Sigmoid colon (tissue), 4 donors: ENCODE data around the gene MICOS13.

Experiments
- EP300 ChIP-seq, 4 donors: sonication (generic); formaldehyde crosslinking; IDR thresholded peaks; one replicate each; pipeline ENCODE4 v1.6.1; 2017; ENCODE audit warnings: antibody characterized with exemption in 4 of 4
- POLR2A ChIP-seq, 2 donors: fragments of 450-650 bp; IDR thresholded peaks; one replicate each; pipeline ENCODE4 v1.6.1; 2016; ENCODE audit warnings: antibody characterized with exemption in 2 of 2, mild to moderate bottlenecking in 2 of 2, moderate library complexity in 2 of 2
- POLR2AphosphoS5 ChIP-seq, 4 donors: sonication (generic); formaldehyde crosslinking; IDR thresholded peaks; one replicate each; pipeline ENCODE4 v1.6.1; 2017; ENCODE audit warnings: antibody characterized with exemption in 4 of 4
- TF ChIP-seq, protein P1 (sequence below), 4 experiments: fragments of 450-650 bp in 3 of 4; fragments of 200-600 bp in 1 of 4; IDR thresholded peaks; one replicate each; pipeline ENCODE4 v1.5.1; 2016 to 2019; ENCODE audit warnings: antibody characterized with exemption in 4 of 4, mild to moderate bottlenecking in 3 of 4, moderate library complexity in 2 of 4

DNA sequence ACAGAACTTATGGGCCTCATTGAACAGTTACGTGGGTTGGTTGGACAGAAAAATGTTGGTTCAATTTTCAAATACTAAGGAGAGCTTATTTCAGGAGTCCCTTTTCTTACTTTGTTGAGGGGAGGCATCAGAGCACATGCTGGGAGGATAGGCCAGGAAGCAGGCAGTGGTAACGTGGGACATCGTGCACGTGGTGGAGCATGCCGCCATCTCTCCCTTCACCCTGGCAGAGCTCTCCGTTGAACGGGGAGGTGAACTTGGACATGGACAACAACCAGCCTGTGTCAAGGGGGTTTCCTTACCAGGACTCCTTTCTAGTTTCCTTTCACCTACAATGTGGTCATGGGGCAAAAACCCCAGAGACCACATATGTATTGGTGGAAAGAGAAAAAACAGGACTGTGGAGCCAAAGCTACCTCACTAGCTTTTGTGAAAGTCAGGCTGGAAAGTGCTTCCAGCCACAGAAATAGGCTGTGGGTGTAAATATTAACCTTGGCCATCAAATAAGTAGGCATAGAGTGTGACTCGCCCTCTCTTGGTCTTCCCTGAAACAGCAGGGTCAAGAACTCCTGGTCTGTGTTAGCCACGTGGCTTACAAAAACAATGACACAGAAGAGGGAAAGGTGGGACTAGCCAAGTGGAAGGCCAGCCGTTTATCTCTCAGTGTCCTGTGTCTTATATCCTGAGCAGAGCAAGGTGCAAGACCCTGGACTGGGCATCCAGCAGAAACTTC is 14.4 kb downstream of the MICOS13 start:
- TF ChIP-seq, protein P1, sequence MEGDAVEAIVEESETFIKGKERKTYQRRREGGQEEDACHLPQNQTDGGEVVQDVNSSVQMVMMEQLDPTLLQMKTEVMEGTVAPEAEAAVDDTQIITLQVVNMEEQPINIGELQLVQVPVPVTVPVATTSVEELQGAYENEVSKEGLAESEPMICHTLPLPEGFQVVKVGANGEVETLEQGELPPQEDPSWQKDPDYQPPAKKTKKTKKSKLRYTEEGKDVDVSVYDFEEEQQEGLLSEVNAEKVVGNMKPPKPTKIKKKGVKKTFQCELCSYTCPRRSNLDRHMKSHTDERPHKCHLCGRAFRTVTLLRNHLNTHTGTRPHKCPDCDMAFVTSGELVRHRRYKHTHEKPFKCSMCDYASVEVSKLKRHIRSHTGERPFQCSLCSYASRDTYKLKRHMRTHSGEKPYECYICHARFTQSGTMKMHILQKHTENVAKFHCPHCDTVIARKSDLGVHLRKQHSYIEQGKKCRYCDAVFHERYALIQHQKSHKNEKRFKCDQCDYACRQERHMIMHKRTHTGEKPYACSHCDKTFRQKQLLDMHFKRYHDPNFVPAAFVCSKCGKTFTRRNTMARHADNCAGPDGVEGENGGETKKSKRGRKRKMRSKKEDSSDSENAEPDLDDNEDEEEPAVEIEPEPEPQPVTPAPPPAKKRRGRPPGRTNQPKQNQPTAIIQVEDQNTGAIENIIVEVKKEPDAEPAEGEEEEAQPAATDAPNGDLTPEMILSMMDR (IDR thresholded peaks at IDR 0.05), result no peak
- TF ChIP-seq POLR2A (IDR thresholded peaks at IDR 0.05) (no peak), POLR2AphosphoS5 (IDR thresholded peaks at IDR 0.05) (no peak), EP300 (IDR thresholded peaks at IDR 0.05) (no peak)
